HG03039 (cell line): ENCODE results near the gene DTNA.
A peak's percentile ranks its signal among the peaks of the same experiment; 100 is the strongest.

ENCODE experiments used
- ATAC-seq: cut with Tn5 transposase; IDR thresholded peaks from one replicate; pipeline ENCODE4 v1.9.1; 2021; ENCODE audit warnings: mild to moderate bottlenecking, moderate library complexity; ENCODE audit not compliant: unreplicated experiment

Gene DTNA

DNA sequence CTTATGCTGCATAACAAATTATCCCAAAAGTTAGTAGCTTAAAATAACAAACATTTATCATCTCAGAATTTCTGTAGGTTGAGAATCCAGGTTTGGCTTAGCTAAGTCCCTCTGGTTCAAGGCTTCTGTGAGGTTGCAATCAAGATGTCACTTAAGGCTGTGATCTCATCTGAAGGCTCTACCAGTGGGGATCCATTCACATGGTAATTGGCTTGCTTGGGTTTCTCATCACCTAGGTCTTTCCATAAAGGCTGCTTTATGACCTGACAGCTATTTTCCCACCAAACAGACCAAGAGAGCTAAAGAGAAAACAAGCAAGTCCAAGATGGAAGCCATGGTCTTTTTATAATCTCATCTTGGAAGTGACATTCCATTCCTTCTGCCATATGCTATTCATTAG is 137.3 kb downstream of the DTNA start:
- ATAC-seq, result no peak

DNA sequence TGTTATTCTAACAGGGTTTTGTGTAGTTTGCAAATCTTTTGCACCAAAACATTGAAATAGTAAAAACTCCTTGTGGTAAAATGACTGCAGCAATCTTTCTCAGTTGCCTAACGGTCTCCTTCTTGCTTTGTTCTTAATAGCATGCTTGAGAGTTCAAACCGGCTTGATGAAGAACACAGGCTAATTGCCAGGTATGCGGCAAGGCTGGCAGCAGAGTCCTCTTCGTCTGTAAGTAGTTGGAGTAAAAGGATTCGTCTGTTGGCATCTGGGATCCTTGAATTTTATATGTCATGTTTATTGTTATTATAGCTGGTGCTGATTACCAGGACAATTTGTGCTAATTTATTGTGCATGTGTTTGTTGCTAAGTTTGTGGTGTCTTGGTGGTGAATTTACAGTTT is 138.1 kb downstream of the DTNA start:
- no peak for ATAC-seq

DNA sequence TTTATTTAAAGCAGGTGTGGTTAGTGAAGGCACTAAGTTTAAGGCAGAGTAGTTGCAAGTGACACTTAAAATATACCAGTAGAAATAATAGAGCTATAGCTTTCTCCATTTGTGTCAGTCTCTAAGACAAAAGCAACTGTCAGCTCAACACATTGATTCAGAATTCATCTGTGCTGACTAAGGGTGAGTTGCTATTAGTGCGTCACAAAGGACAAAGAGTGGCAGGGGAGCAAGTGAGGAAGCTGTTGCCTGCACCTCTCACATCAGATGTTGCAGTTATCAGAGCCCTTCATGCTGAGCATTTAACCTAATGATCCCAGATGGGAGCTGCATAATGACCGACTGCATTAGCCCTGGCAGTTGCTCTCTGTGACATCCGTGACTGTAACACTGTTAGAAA is 138.6 kb downstream of the DTNA start:
- no peak for ATAC-seq

DNA sequence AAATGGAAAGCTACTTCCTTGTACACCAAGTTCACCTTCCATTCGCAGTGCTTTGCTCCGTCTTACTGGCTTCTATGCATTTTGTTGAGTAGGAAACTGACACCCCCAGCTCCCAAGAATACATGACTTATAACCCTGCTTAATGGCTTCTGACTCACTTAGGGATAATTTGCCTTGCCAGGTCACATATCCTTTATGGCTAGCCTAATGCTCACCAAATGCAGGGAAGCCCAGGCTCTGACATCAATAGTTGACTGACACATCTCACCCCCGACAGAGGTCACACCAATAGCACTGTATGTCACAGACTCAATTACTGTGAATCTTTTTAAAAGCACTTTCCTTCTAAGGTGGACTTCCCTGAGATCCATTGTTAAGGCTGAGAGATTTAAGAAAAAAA is 147.2 kb downstream of the DTNA start:
- no peak for ATAC-seq

DNA sequence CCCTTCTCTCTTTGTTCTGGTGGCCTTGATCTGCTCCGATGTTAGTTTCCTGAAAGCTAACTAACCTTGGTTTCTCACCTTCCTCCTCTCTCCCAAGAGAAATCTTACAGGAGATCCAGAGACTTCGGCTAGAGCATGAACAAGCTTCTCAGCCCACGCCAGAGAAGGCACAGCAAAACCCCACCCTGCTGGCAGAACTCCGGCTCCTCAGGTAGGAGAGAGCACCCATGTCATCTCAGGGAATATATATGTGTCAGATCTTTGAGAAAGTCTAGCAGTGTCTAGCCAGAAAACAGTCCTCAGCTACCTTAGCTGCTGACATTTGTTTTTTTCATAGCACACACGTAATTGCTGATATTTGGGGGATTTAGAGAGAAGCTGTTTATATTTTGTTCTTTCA is 148.1 kb downstream of the DTNA start:
- no peak for ATAC-seq

DNA sequence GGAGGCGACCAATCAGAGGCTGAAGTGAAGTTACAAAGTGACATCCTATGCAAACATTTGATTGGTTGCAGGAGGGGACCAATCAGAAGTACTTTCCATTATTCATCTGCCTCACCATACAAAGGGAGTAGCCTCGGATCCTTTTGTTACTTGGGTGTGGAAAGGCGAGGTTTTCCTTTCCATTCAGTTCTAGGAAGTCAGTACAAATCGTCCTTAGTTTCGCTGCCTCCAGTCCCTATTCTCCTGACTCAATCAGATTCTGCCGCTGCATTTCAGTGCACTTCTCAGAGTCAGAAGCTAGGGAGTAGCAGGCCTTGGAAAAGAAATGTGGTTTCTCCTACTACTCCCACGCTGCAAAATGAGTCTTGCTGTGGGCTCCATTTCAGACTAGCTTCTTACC is 149.4 kb downstream of the DTNA start:
- ATAC-seq, result no peak

DNA sequence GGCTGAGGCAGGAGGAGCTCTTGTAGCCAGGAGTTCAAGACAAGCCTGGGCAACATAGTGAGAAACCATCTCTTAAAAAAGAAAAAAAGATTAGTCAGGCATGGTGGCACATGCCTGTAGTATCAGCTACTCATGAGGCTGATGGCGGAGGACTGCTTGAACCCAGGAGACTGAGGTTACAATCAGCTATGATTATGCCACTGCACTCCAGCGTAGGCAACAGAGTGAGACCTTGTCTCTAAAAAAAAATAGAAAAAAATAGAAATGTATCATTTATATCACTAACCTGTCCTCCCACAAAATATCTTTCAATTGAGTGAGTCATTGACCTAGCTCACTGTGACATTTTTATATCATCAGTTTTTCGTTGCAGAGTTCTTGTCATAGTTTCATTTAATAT is 152.5 kb downstream of the DTNA start:
- no peak for ATAC-seq

DNA sequence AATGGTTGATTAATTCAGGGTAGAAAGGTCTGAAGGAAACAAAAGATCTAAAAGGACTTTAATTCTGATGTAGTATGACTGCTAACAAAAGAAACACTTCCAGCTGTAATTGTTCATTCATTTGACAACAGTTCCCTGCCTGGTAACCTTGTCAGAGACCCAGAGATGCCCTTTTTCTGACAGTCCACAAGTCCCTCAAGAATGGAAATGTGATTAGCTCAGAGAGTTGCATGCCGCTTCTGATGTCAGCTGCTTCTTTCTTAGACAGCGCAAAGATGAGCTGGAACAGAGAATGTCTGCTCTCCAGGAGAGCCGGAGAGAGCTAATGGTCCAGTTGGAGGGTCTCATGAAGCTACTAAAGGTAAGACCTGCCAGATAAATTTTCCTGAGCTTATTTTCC is 153.6 kb downstream of the DTNA start:
- no peak for ATAC-seq

DNA sequence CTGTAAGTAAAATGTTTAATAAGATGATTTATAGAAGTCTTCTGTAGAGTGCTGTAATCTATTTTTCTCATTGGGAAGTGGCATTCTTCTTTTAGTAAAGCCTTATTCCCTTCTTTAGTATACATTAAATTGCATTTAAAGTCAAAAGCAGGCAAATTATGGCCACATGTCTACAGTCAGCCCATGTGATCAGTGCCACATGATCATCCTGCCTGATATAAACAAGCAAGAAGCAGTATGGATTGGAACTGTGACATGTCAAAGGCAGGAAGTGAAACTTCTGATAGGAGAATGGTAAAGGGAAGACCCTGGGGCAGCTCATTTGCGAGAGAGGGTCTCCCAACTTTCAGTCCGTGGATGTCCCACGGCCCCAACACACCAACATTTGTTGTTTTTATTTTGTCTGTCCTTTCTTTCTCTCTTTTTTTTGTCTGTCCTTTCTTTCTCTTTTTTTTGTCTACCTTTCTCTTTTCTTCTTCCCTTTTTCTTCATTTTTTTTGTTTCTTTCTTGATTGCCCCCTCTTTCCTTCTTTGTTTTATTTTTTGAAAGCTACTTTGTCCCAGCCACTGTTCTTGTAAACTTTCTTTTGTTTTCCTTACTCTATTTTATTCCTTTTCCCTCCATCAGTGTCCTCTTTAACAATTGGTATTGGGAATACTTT is 154.9 kb downstream of the DTNA start:
- no peak for ATAC-seq

DNA sequence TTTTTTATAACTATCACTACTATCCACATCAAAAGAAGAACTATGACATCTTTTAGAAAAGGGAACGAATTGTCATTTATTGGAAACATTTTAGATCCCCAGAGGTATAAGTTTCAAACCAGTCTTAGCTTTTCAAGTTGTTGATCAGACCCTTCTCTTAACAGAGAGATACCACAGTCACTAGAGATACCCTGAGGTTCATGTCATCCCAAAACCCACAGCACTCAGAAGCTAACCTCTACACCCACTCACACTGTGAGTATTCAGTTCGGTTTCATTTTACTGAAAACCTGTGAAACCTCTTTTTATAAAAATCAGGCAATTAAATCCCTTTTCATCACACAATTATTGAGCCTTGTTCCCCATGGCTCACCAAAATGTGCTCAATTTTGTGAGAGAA is 156.2 kb downstream of the DTNA start:
- ATAC-seq, result peak; percentile 71

DNA sequence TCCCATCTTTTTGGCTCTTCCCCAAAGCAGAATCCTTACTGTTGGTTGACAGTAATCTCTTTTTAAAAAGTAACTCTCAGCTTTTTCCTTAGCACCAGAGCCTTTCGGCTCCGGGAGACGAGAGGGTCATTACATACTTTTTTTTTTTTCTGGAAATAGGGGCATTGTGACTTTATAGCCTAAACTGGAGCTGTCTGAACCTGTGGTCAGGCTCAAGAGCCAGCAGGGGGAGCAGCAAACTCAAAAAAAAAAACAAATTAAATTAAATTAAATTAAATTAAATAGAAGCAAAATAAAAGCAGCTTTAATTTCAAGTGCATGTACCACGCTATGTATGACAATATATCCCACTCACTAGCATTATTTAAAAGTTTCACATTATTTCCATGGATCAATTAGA is 156.6 kb downstream of the DTNA start:
- ATAC-seq, result no peak

DNA sequence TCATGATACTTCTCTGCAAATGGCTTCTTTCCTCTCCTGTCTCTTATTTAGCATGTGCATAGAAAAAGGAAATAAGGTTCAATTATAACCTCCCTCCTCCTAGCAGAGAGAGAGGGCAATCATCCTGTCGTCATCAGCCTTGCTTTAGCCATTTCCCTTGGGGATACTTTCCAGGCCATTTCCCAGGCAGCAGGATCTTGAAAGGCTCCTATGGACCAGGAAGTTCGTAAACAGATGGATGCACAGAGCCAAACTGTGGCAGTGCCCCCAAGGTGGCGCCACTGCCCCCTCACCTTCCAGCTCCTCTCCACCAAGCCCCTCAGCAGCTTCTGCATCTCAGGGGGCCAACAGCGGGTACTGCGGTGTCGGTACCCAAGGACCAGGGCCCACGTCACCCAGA is 157.4 kb downstream of the DTNA start:
- no peak for ATAC-seq

DNA sequence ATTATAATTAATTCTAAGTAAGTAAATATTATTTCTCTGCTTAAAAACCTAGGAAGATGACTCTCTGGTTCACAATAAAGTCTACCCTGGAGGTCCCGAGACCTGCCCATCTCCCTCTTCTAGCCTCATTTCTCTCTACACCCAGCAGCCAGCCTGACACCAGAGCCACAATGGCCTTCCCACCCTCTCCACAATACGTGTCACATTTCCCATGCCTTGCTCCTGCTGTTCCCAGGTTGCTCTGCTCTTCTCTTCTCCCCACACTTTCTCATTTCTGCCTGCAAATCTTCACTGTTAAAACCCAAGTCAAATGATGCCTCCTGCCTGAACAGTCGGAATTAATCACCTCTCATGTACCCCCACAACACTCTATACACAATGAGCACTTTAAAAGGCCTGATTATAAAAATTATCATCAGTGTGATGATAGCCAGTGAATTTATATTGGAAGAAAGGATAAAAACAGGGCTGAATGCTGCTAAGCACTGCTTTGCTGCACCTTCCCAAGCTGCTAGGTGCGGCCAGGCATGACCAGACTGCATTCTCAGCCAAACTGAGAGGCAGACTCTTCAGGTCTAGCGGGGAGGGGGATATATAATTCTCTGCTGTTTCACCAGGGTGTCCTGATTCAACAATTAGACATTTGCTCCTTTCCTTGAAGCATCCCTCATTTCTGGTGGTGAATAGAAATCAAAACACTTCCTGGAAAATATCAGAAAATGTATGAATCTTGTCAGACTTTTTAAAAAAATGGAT is 160.6 kb downstream of the DTNA start:
- no peak for ATAC-seq

DNA sequence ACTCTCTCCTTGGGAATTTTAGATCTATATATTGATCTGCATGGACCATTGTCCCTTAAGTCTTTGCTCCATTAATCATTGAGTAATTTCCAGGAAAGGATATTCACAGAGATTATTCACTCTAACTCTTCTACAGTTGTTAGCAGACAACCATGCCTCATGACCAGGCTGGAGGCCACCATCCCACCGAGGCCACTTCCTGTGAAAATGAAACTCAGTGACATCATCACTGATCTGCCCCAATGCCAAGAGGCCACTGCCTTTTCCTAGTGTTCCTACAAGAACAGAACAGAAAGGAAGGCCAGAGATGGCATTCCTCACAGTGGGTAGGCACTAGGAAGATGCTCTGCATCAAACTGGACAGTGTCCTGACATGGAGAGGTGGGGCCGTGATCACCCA is 161.3 kb downstream of the DTNA start:
- ATAC-seq, result no peak

DNA sequence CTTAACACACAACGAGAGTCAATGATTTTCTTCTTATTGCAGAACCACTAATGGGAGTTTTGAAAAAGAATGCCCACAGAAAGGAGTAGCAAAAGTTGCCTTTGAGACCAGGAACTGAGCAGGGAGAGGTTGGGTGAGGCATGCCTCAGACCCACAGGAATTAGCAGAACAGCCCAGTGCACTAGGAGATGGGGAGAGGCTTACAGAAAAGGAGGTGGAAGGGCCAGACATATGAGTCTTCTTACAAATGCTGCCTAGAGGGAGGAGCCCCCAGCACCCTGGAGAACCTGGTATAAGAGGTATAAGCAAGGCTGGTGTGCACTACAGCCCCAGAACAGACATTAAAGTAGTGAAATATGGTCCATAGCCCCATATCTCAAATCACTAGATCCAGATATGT is 162.0 kb downstream of the DTNA start:
- ATAC-seq, result no peak

DNA sequence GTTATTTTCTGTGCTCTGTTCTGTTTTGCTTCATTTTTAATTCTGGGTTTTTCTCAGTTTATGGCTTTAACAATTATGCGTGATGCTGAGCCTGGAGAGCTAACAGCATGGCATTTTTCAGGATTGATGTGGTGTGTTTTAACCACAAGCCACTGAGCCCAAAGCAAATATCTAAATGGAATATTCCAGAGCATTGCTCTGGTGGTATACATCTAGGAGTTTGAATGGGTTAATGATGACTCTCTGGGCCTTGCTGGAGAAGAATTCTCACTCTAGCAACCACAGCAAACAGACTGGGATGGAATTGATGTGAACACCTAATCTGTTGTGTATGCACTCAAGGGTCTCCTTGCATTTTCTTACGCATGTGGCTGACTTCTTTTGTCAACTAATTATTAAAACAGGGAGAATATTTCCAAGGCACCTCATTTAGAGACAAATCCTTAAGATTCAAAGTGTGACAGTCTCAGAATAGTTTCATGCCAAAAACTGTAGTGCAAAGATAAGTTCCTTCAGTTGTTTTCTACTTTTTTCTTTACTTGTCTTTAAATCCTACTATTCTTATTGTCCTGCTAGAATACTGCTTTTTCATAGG is 164.0 kb downstream of the DTNA start:
- ATAC-seq, result no peak

DNA sequence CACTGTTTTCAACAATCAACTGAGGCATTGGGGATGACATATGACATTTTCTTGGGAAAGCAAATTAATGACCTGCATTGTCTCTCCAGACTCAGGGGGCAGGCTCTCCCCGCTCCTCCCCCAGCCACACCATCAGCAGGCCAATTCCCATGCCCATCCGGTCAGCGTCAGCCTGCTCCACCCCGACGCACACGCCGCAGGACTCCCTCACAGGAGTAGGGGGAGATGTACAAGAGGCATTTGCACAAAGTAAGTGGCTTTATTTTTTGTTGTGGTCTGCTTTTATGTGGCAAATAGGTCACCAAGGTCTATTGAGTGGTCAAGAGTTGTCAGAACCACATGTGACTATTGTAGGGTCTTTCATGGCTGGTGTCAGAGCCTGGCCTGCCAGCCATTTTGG is 165.1 kb downstream of the DTNA start:
- ATAC-seq, result no peak

DNA sequence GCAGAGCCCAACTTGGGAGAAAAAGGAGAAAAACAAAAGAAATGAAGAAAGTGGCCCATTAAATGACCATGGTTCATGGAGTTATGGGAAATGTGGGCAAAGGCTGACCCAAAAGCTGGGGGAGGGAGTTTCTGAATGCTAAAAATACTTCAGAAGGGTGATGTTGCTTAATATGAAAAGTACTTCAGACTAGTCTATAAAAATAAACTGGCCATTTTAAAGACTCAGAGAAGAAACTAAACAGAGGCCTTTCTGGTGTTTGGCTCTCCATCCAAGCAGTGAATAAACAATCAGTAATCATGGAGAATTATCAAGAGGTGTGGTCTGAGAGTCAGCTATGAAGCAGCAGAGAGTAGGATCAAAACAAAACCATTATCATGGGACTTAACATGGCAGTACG is 170.3 kb downstream of the DTNA start:
- ATAC-seq, result no peak

DNA sequence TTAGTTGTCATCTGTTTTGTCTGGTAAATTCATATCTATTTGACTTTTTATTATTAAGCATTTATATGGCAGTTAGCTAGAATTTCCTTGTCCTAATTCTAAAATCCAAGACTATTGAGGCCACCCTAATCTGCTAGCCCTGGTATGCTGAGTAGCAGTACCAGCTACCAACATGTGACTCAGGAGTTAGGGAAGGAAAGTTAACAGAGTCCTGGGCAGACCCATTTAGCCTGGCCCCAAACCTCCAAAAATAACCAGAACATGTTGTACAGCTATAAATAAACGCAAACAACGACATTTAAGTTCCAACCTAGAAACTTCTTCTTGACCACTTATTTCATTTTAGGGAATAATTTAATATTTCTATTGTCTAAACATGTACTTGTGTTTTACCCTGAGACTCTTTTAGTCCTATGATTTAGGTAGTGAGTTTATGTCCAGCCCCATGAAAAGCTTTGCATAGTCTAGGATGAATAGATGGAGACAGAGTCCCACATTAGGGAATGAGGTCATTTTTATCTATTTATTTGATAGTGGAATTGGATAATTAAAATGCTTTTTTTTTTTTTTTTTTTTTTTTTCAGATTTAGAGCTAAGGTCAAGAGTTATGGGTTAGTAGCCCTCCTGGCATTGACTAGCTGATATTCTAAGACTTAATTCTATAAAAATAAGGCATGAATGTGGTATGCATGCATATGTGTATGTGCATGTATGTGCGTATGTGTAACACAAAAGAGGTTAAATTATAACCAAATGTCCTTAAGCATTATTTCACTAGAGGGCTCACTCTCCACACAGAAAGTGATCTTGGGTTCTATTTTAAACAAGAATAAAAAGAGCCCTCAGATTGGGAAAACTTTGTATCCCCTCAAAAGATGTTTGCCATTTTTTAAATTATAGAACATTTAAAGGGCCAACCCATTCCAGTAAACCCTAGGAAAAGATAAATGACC is 171.1 kb downstream of the DTNA start:
- no peak for ATAC-seq

DNA sequence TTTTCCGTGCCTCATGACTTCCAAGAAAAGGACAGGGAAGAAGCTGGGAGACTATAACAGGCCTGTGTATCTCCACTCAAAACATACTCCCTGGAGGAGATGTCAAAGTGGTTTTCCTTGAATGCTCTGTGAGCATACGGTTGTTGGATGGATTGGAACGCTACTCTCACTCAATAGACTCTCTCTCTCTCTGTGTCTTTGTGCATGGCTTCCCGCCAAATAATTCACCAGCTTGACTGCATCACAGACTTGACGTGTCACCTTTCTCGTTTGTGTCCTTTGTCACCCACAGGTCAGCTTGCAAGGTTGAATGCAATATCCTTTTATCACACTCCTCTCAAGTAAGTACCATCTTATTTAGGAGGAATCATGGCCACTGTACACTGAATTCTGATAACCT is 174.3 kb downstream of the DTNA start:
- ATAC-seq, result no peak

DNA sequence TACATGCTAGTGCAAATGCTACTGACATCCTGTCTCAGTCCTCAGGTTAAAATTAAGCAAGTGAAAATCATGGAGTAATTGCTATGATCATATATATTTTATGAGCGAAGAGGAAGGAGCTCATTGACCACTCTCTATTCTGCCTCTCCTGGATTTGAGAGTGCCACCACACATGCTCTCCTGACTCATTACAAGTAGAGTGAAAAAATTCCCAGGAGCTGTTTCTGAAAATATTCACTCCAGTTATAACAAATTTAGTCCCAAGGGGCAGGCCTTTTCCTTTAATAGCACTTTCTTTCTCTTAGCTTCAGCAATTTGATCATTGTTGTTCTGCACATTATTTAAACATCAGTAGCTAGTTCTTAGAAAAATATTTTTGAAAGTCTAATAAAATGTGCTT is 176.1 kb downstream of the DTNA start:
- ATAC-seq, result no peak
